ENCODE results near the gene TOMM6. TPM values are rescaled to one million over a fixed set of nuclear protein-coding genes. Genes with fewer than 3 reads are reported as not detected.

The TOMM6 gene
- total RNA-seq, 2 donors from 2014 or later, result 130 to 172 TPM

DNA sequence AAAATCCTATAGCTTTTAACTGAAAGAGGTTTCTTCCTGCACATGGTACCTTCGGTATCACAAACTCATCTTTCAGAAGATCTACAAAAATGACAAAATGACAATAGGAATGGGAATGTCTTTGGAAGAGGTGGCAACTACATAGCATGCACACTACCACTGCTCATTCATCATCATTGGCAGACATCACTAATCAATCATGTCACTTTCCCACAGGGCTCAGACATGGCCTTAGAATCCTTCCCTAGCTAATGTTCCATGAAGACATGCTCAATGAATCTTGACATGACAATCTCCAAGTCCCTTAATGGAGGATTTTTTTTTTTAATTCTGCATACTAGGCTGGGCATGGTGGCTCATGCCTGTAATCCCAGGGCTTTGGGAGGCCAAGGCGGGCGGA lies 37.1 kb upstream of the TOMM6 start:
- Histone ChIP-seq H3K4me3 (no peak overlapping the region), H3K9me3 (no peaks in the 10 kb centered on the region), H3K4me1 (no peaks in the 10 kb centered on the region), H3K27ac (no peak overlapping the region), H3K36me3 (no peaks in the 10 kb centered on the region), H3K27me3 (no peaks in the 10 kb centered on the region)
- no peak for TF ChIP-seq CTCF (IDR thresholded peaks at IDR 0.05)
- DNase-seq (ENCODE audit: low spot score), result no peak

DNA sequence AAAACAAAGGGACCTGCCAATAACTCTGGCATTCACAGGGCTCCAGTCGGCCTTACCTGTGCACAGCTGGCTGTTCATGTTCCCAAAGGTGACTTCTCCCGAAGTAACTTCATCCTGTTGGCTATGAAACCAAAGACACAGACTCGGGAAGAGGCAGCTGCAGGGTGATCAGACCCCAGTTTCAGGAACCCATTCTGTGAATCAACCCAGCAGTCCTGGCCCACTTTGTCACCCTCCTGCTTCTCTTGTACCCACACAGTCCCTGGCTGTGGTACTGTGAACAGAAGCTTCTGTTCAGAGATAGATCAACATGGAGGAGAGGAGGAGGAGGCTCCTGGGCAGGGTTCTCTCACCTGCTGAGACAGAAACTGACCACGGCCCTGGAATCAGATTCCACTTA lies 31.6 kb upstream of the TOMM6 start:
- Histone ChIP-seq H3K36me3 (no peaks in the 10 kb centered on the region), H3K27me3 (no peaks in the 10 kb centered on the region), H3K9me3 (no peaks in the 10 kb centered on the region), H3K4me1 (no peaks in the 10 kb centered on the region), H3K27ac (no peak overlapping the region), H3K4me3 (no peak overlapping the region)
- no peak for DNase-seq (ENCODE audit: low spot score)
- no peak for TF ChIP-seq CTCF (IDR thresholded peaks at IDR 0.05)

DNA sequence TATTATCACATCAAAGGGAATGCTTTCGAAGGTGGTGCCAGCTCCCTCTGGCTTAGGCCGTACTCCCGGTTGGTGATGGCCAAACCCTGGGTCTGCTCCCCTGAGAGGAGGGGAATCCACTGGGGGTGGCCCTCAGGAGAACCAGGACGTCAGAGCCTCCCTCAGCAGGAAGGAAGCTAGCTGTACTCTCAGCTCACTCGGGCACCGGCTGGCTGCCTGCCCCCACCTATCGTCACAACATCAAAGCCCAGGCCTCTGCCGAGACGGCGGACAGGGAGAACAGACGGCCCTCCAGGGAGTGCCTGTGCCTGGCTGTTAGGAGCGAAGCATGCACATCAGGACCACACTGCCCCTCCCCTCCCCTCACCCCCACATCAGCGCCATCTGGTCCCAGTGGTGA lies 31.1 kb upstream of the TOMM6 start:
- Histone ChIP-seq H3K4me1 (no peaks in the 10 kb centered on the region), H3K27me3 (no peaks in the 10 kb centered on the region), H3K9me3 (no peaks in the 10 kb centered on the region), H3K27ac (no peak overlapping the region), H3K36me3 (no peaks in the 10 kb centered on the region), H3K4me3 (no peak overlapping the region)
- TF ChIP-seq CTCF (IDR thresholded peaks at IDR 0.05), result no peak
- DNase-seq (ENCODE audit: low spot score), result no peak

GRCh38 chr6:41757271-41757670 lies 30.2 kb upstream of the TOMM6 start:
- no peak for DNase-seq (ENCODE audit: low spot score)
- no peak for TF ChIP-seq CTCF (IDR thresholded peaks at IDR 0.05)
- H3K36me3 ChIP-seq, result no peaks in the 10 kb centered on the region
- H3K27ac ChIP-seq, result no peak overlapping the region
- no peaks in the 10 kb centered on the region for H3K27me3 ChIP-seq
- H3K4me1 ChIP-seq, result no peaks in the 10 kb centered on the region
- H3K4me3 ChIP-seq, result no peak overlapping the region
- H3K9me3 ChIP-seq, result no peaks in the 10 kb centered on the region

DNA sequence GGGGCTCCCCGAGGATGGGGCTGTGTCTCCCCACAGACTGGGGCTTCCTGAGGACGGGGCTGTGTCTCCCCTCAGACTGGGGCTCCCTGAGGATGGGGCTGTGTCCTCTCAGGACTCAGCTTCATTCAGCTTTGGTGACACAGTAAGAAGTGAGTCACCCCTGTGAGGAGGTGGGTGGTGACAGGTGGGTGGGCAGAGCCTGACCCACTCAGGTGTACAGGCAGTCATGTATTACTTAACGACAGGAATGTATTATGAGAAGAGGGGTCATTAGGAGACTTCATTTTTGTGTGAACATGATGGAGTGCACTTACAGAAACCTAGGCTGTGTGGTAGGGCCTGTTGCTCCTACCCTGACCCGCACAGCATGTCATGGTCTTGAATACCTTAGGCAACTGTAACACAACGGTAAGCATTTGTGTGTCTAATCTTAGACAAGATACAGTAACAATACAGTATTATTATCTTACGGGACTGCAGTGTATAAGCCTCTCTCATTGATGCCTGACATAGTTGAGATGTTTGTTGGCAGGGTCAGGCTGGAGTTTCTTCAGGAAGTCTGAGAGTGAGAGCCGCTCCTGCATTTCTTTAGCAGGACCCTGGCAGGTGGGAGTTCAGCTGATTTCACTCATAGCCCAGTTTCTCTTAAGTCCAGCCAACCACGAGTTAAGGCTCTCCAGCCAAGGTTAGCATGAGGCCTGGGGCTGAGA lies 29.4 kb upstream of the TOMM6 start:
- no peak overlapping the region for H3K27ac ChIP-seq
- no peaks in the 10 kb centered on the region for H3K27me3 ChIP-seq
- H3K4me1 ChIP-seq, result no peaks in the 10 kb centered on the region
- no peak for DNase-seq (ENCODE audit: low spot score)
- H3K9me3 ChIP-seq, result no peaks in the 10 kb centered on the region
- H3K36me3 ChIP-seq, result no peaks in the 10 kb centered on the region
- TF ChIP-seq CTCF (IDR thresholded peaks at IDR 0.05), result no peak
- no peak overlapping the region for H3K4me3 ChIP-seq

GRCh38 chr6:41758641-41759035 lies 28.9 kb upstream of the TOMM6 start:
- Histone ChIP-seq H3K27me3 (no peaks in the 10 kb centered on the region), H3K4me3 (no peak overlapping the region), H3K4me1 (no peaks in the 10 kb centered on the region), H3K36me3 (no peaks in the 10 kb centered on the region), H3K27ac (no peak overlapping the region), H3K9me3 (no peaks in the 10 kb centered on the region)
- TF ChIP-seq CTCF (IDR thresholded peaks at IDR 0.05), result no peak
- DNase-seq (ENCODE audit: low spot score), result no peak
